Liver (tissue), 3 donors: ENCODE data around the gene MLF2.

ENCODE experiments used
- CTCF ChIP-seq: fragments of 150-350 bp; IDR thresholded peaks from 2 replicates; pipeline ENCODE4 v1.5.1; 2017; ENCODE audit warnings: improper control_type of control experiment, low read depth, low read length; ENCODE audit not compliant: missing input control
- RAD21 ChIP-seq, 2 donors: IDR thresholded peaks; 2 replicates each; pipeline ENCODE4 v1.6.1; 2016; ENCODE audit warnings: antibody characterized with exemption in 2 of 2, mild to moderate bottlenecking in 2 of 2
- YY1 ChIP-seq: IDR thresholded peaks from 2 replicates; pipeline ENCODE4 v1.6.1; 2016; ENCODE audit warnings: antibody characterized with exemption, mild to moderate bottlenecking
- donor health status: healthy.
- donor health status: healthy.

- no peak for TF ChIP-seq CTCF
- TF ChIP-seq RAD21 (IDR thresholded peaks at IDR 0.05), result no peak
- no peak for TF ChIP-seq YY1
Observed at GRCh38 chr12:6765048-6765633, 12.2 kb upstream of the MLF2 start.
